Activated T-helper 1 cell treated with Interleukin-2 at 50 U/mL for 16 hours (primary cell): ENCODE results near the gene PTPRG.
"Not testable (repeated sequence)": the region's sequence is repeated elsewhere in the genome, so short reads cannot be mapped to it uniquely, and the experiment has no call there.

Experiments used
- DNase-seq: peaks from one replicate; pipeline ENCODE4 v3.0.0-alpha.2; 2020; ENCODE audit warnings: low read depth

Gene PTPRG

GRCh38 chr3:61686228-61686648, 124.9 kb downstream of the PTPRG start:
- DNase-seq, result no peak

GRCh38 chr3:61687206-61687605, 125.8 kb downstream of the PTPRG start:
- DNase-seq, result no peak

- DNase-seq, result no peak
Measured at GRCh38 chr3:61687663-61688306, 126.4 kb downstream of the PTPRG start.

- DNase-seq, result no peak
Measured at GRCh38 chr3:61688307-61688984, 127.1 kb downstream of the PTPRG start.

GRCh38 chr3:61690016-61690415, 128.6 kb downstream of the PTPRG start:
- no peak for DNase-seq

GRCh38 chr3:61691466-61691865, 130.1 kb downstream of the PTPRG start:
- no peak for DNase-seq

- no peak for DNase-seq
Measured at GRCh38 chr3:61697301-61697700, 135.9 kb downstream of the PTPRG start.

- not testable (repeated sequence) for DNase-seq
Measured at GRCh38 chr3:61698278-61699072, 137.1 kb downstream of the PTPRG start.

GRCh38 chr3:61699622-61700021, 138.3 kb downstream of the PTPRG start:
- DNase-seq, result no peak

GRCh38 chr3:61701011-61701410, 139.6 kb downstream of the PTPRG start:
- DNase-seq, result no peak

- DNase-seq, result no peak
Measured at GRCh38 chr3:61702453-61702852, 141.1 kb downstream of the PTPRG start.

- DNase-seq, result no peak
Measured at GRCh38 chr3:61704807-61705206, 143.4 kb downstream of the PTPRG start.

GRCh38 chr3:61707492-61707891, 146.1 kb downstream of the PTPRG start:
- no peak for DNase-seq

- not testable (repeated sequence) for DNase-seq
Measured at GRCh38 chr3:61710920-61711319, 149.5 kb downstream of the PTPRG start.

- no peak for DNase-seq
Measured at GRCh38 chr3:61714225-61714624, 152.9 kb downstream of the PTPRG start.

GRCh38 chr3:61715886-61716527, 154.6 kb downstream of the PTPRG start:
- DNase-seq, result no peak

GRCh38 chr3:61716693-61717092, 155.3 kb downstream of the PTPRG start:
- DNase-seq, result not testable (repeated sequence)

- DNase-seq, result no peak
Measured at GRCh38 chr3:61718565-61718964, 157.2 kb downstream of the PTPRG start.

GRCh38 chr3:61719278-61719977, 158.1 kb downstream of the PTPRG start:
- no peak for DNase-seq

GRCh38 chr3:61723038-61723437, 161.7 kb downstream of the PTPRG start:
- DNase-seq, result no peak

GRCh38 chr3:61724183-61724582, 162.8 kb downstream of the PTPRG start:
- no peak for DNase-seq

GRCh38 chr3:61724801-61725200, 163.4 kb downstream of the PTPRG start:
- DNase-seq, result no peak
